ENCODE measurements around the gene CFAP57. TPM values are rescaled to one million over a fixed set of nuclear protein-coding genes. Genes with fewer than 3 reads are reported as not detected.

CFAP57 gene
- total and polyA plus RNA-seq, 2 of the 8 experiments (the other 6 are each of a cell fraction or from before 2014, with no cell fraction given) = 0.20 to 0.80 TPM

DNA sequence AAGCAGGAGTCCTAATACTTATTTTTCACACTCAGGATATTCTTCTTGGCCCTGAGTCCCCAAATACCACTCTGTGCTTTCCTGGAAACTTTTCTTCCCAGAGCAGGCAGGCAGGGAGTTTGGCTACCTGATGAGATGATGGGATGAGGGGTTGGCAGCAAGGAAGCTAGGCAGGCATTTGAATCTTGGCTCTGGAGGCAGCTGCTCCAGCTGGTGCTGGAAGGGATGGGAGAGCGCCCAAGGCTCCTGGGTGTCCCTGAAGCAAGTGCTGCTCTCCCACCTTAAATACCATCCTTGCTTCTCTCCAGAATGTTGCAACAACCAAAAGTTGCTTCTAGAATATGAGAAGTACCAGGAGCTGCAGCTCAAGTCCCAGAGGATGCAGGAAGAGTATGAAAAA is 49.7 kb downstream of the CFAP57 start (continued):
- TF ChIP-seq, protein P1, sequence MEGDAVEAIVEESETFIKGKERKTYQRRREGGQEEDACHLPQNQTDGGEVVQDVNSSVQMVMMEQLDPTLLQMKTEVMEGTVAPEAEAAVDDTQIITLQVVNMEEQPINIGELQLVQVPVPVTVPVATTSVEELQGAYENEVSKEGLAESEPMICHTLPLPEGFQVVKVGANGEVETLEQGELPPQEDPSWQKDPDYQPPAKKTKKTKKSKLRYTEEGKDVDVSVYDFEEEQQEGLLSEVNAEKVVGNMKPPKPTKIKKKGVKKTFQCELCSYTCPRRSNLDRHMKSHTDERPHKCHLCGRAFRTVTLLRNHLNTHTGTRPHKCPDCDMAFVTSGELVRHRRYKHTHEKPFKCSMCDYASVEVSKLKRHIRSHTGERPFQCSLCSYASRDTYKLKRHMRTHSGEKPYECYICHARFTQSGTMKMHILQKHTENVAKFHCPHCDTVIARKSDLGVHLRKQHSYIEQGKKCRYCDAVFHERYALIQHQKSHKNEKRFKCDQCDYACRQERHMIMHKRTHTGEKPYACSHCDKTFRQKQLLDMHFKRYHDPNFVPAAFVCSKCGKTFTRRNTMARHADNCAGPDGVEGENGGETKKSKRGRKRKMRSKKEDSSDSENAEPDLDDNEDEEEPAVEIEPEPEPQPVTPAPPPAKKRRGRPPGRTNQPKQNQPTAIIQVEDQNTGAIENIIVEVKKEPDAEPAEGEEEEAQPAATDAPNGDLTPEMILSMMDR (IDR thresholded peaks at IDR 0.05; ENCODE audit: control extremely low read depth in 1 of 3, insufficient read depth in 1 of 3, low read depth in 1 of 3, low read length in 3 of 3) = no peak
- TF ChIP-seq BRCA1 (IDR thresholded peaks at IDR 0.05; ENCODE audit: low read depth, low read length) = no peak

Data from H1 (cell line).